MCF 10A (cell line): Measurements from ENCODE around the gene NPPA. TPM values are rescaled to one million over a fixed set of nuclear protein-coding genes. Genes with fewer than 3 reads are reported as not detected.

Experiments
- BruUV-seq: library from RNA; stranded (reverse); fragments of 400-500 nt; replicated peaks from 2 replicates; lab custom pipeline; 2021; lab: Mats Ljungman, UMichigan
- CTCF ChIA-PET: fragments of 300-600 bp; sonication (Branson Sonifier 250); formaldehyde crosslinking; extraction: SDS; loops from one replicate; lab custom pipeline; 2021; ENCODE audit warnings: antibody characterized with exemption, inconsistent platforms; lab: Yijun Ruan, JAX
- POLR2A ChIA-PET: fragments of 300-600, 350-650 bp; sonication (Branson Sonifier 250); formaldehyde crosslinking; extraction: SDS; loops from one replicate; lab custom pipeline; 2020; ENCODE audit warnings: antibody characterized with exemption, inconsistent platforms; lab: Yijun Ruan, JAX
- DNase-seq: peaks from one replicate; pipeline ENCODE4 v3.0.0-alpha.2; 2018; ENCODE audit not compliant: unreplicated experiment
- H3K27ac Mint-ChIP-seq: one replicate; pipeline ENCODE4 v1.8.0; 2022; ENCODE audit warnings: mild to moderate bottlenecking, low read depth, mixed read lengths; ENCODE audit not compliant: unreplicated experiment
- H3K27me3 Mint-ChIP-seq: one replicate; pipeline ENCODE4 v1.8.0; 2022; ENCODE audit warnings: mixed read lengths; ENCODE audit not compliant: insufficient read depth, unreplicated experiment
- H3K36me3 Mint-ChIP-seq: one replicate; pipeline ENCODE4 v1.8.0; 2022; ENCODE audit warnings: mild to moderate bottlenecking, moderate library complexity, mixed read lengths; ENCODE audit not compliant: insufficient read depth, unreplicated experiment
- H3K4me1 Mint-ChIP-seq: one replicate; pipeline ENCODE4 v1.8.0; 2022; ENCODE audit warnings: mixed read lengths; ENCODE audit not compliant: insufficient read depth, unreplicated experiment
- H3K4me3 Mint-ChIP-seq: one replicate; pipeline ENCODE4 v1.8.0; 2022; ENCODE audit warnings: mild to moderate bottlenecking, moderate library complexity, mixed read lengths; ENCODE audit not compliant: unreplicated experiment
- H3K9me3 Mint-ChIP-seq: one replicate; pipeline ENCODE4 v1.8.0; 2022; ENCODE audit warnings: mixed read lengths; ENCODE audit not compliant: unreplicated experiment
- intact Hi-C: fragments of 100-400 bp; cut with micrococcal nuclease; formaldehyde crosslinking; loops from 2 replicates; pipeline ENCODE4 v1.14.1; 2022
- total RNA-seq: library from RNA; stranded (reverse); gene quantifications from 2 replicates; pipeline ENCODE4 v1.2.3, GENCODE V29; 2022
- TF ChIP-seq, protein P1 (sequence below): fragments of 200-600 bp; IDR thresholded peaks from one replicate; pipeline ENCODE4 v1.8.0; 2022; ENCODE audit warnings: antibody characterized with exemption, mild to moderate bottlenecking; ENCODE audit not compliant: unreplicated experiment

NPPA gene
- total RNA-seq, 1 experiment from 2014 or later = not detected

DNA sequence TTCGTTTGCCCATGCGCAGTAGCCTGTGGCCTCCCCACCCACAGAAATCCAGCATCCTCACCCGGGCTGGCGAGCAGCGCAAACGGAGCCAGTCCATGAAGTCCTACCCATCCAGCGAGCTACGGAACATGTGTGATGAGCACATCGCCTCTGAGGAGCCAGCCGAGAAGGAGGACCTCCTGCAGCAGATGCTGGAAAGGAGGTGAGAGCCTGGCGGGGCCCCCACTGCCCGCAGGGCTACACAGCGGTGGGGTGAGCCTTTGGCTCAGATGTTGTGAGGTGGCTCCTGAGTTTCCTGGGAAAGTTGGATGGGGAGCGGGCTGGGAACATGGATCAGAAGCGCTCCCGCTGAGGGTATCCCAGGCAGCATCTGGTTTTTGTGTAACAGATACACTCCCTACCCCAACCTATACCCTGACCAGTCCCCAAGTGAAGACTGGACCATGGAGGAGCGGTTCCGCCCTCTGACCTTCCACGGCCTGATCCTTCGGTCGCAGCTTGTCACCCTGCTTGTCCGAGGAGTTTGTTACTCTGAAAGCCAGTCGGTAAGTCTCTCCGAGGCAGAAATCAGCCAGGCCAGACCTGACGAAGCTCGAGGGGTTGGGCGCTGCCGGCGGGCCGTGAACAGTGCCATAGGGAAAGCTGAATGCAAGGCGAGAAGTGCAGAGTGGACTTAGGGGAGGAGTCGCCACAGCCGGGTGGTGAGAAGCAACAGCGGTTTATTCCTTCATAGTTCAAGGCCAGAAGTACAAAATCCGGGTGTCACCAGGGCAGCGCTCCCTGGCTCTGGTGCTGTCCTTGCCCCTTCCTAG lies 10.4 kb downstream of the NPPA start:
- BruUV-seq = no TSS peak
- CTCF ChIA-PET = interaction anchor here (0.6 to 5.0 kb wide), 18 partner anchors 9 to 201 kb away, joined by 3 to 37 read pairs (median 6); partner anchors contain the start of genes CLCN6 and NPPA
- intact Hi-C loops = no loop called here
- TF ChIP-seq, protein P1, sequence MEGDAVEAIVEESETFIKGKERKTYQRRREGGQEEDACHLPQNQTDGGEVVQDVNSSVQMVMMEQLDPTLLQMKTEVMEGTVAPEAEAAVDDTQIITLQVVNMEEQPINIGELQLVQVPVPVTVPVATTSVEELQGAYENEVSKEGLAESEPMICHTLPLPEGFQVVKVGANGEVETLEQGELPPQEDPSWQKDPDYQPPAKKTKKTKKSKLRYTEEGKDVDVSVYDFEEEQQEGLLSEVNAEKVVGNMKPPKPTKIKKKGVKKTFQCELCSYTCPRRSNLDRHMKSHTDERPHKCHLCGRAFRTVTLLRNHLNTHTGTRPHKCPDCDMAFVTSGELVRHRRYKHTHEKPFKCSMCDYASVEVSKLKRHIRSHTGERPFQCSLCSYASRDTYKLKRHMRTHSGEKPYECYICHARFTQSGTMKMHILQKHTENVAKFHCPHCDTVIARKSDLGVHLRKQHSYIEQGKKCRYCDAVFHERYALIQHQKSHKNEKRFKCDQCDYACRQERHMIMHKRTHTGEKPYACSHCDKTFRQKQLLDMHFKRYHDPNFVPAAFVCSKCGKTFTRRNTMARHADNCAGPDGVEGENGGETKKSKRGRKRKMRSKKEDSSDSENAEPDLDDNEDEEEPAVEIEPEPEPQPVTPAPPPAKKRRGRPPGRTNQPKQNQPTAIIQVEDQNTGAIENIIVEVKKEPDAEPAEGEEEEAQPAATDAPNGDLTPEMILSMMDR = no peak
- no peak overlapping the region for H3K4me3 Mint-ChIP-seq
- POLR2A ChIA-PET = interaction anchor here (0.6 to 6.1 kb wide), 3 partner anchors 72 to 263 kb away, joined by 3 to 56 read pairs (median 3); no protein-coding TSS in a partner anchor
- H3K9me3 Mint-ChIP-seq = no peaks in the 10 kb centered on the region
- no peak for DNase-seq
- H3K27ac Mint-ChIP-seq = no peak overlapping the region
- H3K27me3 Mint-ChIP-seq = no peaks in the 10 kb centered on the region
- H3K36me3 Mint-ChIP-seq = peaks cover 76% of the 10 kb centered on the region
- H3K4me1 Mint-ChIP-seq = no peaks in the 10 kb centered on the region

DNA sequence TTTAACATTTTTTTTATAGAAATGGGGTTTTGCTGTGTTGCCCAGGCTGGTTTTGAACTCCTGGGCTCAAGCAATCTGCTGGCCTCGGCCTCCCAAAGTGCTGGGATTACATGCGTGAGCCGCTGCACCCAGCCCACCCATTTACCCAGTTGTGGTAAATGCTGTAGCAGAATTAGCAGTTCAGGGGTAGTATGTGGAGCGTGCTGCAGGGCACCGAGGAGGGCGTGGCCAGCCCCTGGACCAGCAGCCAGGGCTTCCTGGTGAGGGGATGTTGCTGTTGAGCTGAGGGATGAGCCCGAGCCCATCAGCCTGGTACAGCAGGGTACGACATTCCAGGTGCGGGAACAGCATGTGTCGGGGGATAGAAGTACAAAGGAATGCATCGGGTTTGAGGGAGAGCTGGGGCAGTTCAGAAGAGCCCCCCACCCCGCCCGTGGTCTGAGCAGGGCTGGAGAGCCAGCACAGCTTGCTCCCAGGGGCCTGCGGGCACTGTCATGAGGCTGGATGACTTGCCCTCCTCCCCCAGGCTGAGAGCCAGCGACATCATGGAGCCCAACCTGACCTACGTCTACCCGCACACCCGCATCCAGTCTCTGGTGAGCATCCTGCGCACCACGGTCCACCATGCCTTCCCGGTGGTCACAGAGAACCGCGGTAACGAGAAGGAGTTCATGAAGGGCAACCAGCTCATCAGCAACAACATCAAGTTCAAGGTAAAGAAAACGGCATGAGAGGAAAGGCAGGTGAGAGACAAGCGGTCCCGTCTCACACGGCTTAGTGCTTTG lies 11.9 kb downstream of the NPPA start:
- ChIA-PET CTCF (interaction anchor here (0.6 to 1.2 kb wide), 5 partner anchors 14 to 334 kb away, joined by 3 to 5 read pairs (median 4); no protein-coding TSS in a partner anchor), POLR2A (interaction anchor here (6.1 kb wide), 1 partner anchor 73 kb away, joined by 56 read pairs; no protein-coding TSS in a partner anchor)
- no peak for DNase-seq
- Mint-ChIP-seq H3K9me3 (no peaks in the 10 kb centered on the region), H3K27me3 (no peaks in the 10 kb centered on the region), H3K36me3 (peaks cover 71% of the 10 kb centered on the region), H3K4me1 (no peaks in the 10 kb centered on the region), H3K4me3 (no peak overlapping the region), H3K27ac (no peak overlapping the region)
- BruUV-seq = no TSS peak
- intact Hi-C loops = no loop called here
- TF ChIP-seq, protein P1 = no peak

DNA sequence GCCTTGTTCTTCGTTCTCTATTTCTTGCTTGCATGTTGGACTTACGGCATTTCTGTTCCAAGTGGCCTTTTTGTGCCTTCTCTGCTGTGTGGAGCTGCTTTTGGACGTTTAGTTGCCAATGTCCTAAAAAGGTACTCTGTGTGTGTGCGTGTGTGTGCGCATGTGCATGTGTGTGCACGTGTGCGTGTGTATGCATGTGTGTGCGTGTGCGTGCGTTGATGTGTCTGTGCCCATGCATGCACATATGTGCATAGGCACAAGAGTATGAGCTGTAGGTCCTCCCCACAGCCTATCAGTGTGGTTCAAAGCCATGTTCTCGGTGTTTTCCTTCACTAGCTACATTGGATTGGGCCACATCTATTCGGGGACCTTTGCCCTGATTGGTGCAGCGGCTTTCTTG lies 13.7 kb downstream of the NPPA start:
- BruUV-seq = no TSS peak
- intact Hi-C loops = no loop called here
- no peaks in the 10 kb centered on the region for H3K9me3 Mint-ChIP-seq
- no peak overlapping the region for H3K4me3 Mint-ChIP-seq
- no peak for DNase-seq
- CTCF ChIA-PET = no interaction called here
- POLR2A ChIA-PET = no interaction called here
- H3K27me3 Mint-ChIP-seq = no peaks in the 10 kb centered on the region
- no peaks in the 10 kb centered on the region for H3K4me1 Mint-ChIP-seq
- no peak overlapping the region for H3K27ac Mint-ChIP-seq
- peaks cover 68% of the 10 kb centered on the region for H3K36me3 Mint-ChIP-seq
- TF ChIP-seq, protein P1 = no peak

DNA sequence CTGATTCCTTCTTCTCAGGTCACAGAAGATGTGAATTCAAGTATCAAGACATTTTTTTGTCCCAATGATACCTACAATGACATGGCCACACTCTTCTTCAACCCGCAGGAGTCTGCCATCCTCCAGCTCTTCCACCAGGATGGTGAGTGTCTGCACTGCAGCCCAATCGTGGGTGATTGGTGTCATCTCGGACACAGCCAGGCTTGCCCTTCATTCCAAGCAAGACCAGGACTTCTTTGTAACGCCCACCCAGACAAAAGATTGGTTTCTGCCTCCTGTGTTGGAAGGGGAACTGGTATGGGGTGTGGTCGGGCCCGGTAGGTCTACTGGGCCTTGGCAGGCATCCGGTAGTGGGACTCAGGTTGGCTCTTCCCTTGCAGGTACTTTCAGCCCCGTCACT lies 14.1 kb downstream of the NPPA start:
- DNase-seq = no peak
- TF ChIP-seq, protein P1 = no peak
- H3K27ac Mint-ChIP-seq = no peak overlapping the region
- H3K9me3 Mint-ChIP-seq = no peaks in the 10 kb centered on the region
- H3K36me3 Mint-ChIP-seq = peaks cover 68% of the 10 kb centered on the region
- CTCF ChIA-PET = no interaction called here
- no peaks in the 10 kb centered on the region for H3K27me3 Mint-ChIP-seq
- intact Hi-C loops = no loop called here
- no TSS peak for BruUV-seq
- H3K4me3 Mint-ChIP-seq = no peak overlapping the region
- POLR2A ChIA-PET = no interaction called here
- H3K4me1 Mint-ChIP-seq = no peaks in the 10 kb centered on the region
